ENCODE data around the gene BCL7A. TPM values are rescaled to one million over a fixed set of nuclear protein-coding genes. Genes with fewer than 3 reads are reported as not detected.

The BCL7A gene
- polyA plus RNA-seq, 5 donors = 13.9 to 17.9 (median 16.6) TPM

- DNase-seq = no peak
These were observed 25.4 kb upstream of the BCL7A start for GRCh38 chr12:121996050-121996944.

DNA sequence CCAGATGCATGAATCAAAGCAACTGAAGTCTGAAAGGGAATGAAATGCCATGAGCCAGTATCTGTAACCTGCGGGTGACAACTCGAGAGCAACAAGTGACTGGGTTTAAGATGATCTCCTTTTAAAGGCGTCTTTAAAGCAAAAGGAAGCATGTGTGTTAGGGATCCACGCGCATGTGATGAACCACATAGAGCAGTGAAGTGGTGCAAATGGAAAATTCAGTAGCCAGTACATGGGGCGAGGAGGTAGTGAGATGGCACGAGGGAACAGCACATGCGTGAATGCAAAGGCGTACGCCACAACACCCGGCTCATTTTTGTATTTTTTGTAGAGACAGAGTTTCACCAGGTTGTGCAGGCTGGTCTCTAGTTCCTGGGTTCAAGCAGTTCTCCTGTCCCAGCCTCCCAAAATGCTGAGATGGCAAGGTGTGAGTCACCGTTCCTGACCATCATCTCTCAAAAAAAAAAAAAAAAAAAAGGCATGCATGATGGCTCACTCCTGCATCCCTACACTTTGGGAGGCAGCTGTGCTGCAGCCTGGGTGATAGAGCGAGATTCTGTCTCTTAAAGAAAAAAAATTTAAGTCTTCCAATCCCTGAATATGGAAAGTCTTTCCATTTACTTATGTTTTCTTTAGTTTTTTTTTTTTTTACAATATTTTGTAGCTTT is 24.6 kb upstream of the BCL7A start:
- no peak for DNase-seq

GRCh38 chr12:122001466-122002209 is 20.0 kb upstream of the BCL7A start:
- DNase-seq = no peak

DNA sequence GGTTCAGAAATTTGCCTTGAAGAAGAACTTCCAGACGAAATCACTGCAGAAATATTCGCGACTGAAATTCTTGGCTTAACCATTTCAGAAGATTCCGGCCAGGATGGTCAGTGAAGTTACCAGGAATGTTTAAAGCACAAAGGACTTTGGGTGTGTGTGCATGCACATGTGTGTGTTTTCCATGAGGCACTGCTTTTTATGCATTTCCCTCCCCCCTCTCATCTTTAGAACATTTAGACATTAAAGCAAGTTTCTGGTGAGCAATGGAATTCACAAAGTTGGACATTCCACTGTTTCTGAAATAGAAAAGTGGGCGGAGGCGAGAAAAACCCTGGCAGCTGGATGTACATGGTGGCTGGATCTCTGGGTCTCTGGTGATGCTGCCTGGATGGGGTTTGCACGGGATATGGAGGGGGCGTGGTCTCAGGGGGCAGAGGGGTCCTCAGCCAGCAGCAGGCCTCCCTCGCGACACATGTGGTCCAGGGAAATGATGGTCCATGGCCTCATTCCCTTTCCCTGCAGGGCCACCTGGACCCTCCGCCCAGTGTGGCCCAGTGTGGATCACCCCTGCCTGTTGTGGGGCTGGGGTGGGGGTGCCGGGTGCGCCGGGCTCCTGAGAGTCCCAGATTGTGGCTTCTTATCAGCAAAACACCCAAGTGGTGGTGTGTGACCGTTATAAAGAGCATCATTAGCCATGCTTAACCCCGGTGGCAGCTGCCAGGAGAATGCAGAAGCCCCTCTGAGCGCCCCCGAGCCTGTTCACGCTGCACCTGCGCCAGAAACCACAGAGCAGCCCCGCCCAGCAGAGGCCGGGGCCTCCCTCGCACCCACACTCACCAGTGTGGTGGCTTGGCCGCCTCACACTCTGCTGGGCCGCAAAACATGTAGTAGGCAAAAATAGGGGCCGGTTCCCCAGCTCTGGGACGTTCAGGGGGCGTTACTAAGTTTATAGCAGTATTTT is 17.8 kb upstream of the BCL7A start:
- no peak for DNase-seq

DNA sequence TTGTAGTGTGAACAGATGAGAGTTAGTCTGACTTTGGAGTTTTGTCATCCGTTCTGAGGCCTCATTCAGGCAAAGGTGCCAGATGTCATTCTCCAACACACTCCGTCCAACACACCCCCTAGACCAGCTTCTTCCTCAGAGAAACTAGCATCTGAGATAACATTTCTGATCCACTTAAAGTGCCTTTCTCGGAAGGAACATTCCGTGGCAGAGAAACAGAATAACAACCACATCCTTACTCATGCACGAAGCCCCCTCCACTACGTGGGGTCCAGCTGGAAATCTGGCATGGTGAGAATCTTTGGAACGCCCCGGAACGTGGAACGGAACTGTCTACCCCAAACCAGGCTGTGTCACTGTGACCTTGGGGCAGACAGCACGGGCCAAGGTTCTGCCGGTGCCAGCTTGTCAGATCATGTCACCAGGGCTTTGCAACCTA is 17.0 kb upstream of the BCL7A start:
- no peak for DNase-seq

GRCh38 chr12:122005252-122005776 is 16.4 kb upstream of the BCL7A start:
- DNase-seq = no peak

GRCh38 chr12:122006186-122006926 is 15.3 kb upstream of the BCL7A start:
- DNase-seq = no peak

- DNase-seq = no peak
These were observed 11.9 kb upstream of the BCL7A start for GRCh38 chr12:122009741-122010140.

DNA sequence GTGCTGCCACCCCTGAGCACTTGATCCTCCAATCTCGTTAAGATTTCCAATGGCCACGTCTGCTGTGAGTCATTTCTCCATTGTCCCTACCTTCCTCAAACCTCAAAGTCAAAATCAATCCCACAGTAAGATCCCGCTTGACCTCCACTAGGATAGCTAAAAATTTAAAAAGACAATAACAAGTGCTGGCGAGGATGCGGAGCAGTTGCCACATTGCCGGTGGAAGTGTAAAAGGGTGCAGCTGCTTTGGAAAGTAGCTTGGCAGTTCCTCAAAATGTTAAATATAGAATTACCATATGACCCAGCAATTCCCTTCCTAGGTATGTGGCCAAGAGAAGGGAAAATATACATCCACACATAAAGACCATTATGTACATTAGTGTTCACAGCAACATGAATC is 9.5 kb upstream of the BCL7A start:
- DNase-seq = no peak

DNA sequence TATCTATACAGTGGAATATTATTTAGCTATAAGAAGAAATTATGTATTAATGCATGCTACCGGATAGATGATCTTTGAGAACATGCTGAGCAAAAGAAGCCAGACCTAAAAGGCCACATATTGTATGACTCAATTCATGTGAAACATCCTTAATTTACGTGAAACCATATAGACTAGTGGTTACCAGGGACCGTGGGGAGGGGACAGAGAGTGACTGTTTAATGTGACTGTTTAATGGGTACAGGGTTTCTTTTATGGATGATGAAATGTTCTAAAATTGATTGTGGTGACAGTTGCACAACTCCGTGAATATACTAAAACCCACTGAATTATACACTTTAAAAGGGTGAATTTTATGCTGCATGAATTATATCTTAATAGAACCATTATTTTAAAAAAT is 8.5 kb upstream of the BCL7A start:
- DNase-seq = no peak

DNA sequence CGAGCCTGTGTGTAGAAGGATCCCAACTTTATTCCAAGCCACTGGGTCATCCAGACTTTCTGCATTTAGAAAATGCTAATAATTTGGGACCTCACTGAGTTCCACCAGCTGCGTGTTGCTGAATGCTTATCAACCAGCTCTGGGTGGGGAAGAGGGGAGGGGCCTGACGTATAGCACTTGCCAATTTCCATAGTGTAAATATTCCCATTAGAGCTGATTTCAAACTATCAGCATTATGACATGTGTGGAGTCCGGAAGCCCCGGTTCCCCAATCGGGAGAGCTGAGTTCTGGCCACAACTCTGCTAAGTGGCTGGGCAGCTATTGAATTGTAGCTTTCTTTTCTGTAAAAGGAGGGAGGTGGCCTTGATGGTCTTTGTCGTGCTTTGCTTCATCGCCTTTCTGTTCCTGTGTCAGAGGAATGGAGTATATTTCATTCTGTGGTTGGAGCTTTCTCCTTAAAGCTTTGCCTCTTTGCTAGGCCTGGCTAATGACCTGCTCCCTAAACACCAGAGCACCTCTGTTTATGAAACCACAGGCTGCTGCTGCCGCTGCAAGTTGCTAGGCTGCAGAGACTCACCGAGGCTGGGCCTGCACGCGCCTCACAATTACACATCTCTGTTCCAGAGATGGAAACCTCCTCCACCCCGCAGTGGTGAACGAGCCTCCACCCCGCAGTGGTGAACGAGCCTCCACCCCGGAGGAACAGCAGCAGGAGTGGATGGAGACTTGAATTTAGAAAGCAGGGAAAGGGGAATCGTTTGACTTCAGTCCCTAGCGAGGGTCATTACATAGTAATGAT is 7.7 kb upstream of the BCL7A start:
- no peak for DNase-seq

DNA sequence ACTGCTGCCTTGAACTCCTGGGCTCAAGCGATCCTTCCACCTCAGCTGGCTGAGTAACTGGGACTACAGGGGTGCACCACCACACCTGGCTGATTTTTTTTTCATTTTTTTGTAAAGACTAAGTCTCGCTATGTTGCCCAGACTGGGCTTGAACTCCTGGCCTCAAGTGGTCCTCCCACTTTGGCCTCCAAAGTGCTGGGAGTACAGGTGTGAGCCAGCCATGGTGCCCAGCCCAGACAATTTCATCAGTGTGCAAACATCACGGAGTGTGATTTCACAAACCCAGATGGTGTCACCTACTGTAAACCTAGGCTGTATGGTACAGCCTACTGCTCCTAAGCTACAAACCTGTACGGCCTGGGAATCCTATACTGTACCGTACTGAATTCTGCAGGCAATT is 6.9 kb upstream of the BCL7A start:
- no peak for DNase-seq

- DNase-seq = no peak
These were observed 3.2 kb upstream of the BCL7A start for GRCh38 chr12:122018457-122018856.

GRCh38 chr12:122018937-122019336 is 2.7 kb upstream of the BCL7A start:
- no peak for DNase-seq

DNA sequence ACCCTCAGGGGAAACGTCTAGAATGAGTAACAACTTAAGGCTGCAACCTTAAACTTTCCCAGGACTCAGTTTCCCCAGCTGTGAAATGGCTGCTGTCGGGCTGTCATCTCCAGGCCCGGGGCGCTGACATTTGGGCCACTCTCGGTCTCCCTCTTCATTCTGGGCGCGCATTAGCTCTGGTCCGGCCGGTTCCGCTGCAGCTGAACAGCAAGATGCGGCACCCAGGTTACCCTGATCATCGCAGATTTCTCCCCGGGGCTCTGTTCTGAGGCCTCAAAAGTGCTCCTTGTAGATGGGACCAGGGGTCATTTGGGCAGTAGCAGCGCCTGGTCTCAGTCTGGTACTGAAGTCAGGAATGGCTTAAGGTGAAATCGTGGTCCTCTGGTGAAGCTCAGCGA is 890 bp upstream of the BCL7A start:
- no peak for DNase-seq

DNA sequence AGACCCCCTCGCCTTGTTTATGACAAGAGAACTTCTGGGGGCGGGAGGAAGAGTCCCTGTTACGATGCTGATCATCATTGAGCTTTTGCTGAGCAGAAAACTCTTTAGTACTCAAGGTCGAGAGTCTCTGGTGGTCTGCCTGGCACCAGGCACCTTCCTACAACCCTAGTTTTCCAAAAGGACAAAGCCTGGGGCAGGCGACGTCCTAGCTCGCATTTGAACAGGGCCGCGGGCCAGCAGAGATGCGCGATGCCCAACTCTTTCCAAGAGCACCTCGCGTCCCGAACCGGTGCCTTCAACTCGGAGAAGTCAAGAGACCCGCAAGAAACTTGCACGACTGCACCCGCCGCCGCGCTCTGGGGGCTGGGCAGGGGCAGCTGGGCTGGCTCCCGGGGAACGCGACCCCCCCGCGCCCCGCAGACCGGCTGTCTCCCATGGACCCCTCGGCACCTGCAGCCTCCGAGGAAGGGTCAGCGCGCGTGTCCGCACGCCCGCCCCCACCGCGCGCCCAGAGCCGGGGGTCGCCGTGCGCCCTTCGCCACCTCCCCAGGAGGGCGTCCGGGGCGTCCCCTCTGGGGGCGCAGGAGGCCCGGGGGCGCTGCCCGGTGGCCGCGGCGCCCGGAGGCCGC is 377 bp upstream of the BCL7A start:
- peak in 1 of 2 donors; percentile 24 for DNase-seq

GRCh38 chr12:122022393-122023338 is 982 bp downstream of the BCL7A start:
- DNase-seq = peak in 1 of 2 donors; percentile 15

Measured in right lung (tissue), 5 donors.